Hepatocyte (in vitro differentiated cells): ENCODE measurements around the gene TUBGCP2.

Experiments used
- EZH2 ChIP-seq: fragments of 200-600 bp; sonication (generic); IDR thresholded peaks from 2 replicates; pipeline ENCODE4 v1.6.1; 2016; ENCODE audit warnings: antibody characterized with exemption, mild to moderate bottlenecking, borderline replicate concordance
- EZH2phosphoT487 ChIP-seq: fragments of 200-600 bp; sonication (generic); IDR thresholded peaks from one replicate; pipeline ENCODE4 v1.6.1; 2018; ENCODE audit warnings: antibody characterized with exemption, mild to moderate bottlenecking, low read depth, moderate library complexity; ENCODE audit not compliant: unreplicated experiment, severe bottlenecking
- TF ChIP-seq, protein P1 (sequence below): fragments of 200-600 bp; sonication (generic); IDR thresholded peaks from 2 replicates; pipeline ENCODE4 v1.5.1; 2016; ENCODE audit warnings: antibody characterized with exemption, mild to moderate bottlenecking; ENCODE audit not compliant: poor library complexity

GRCh38 chr10:133353988-133354605 lies 45.4 kb upstream of the TUBGCP2 start:
- TF ChIP-seq, protein P1, sequence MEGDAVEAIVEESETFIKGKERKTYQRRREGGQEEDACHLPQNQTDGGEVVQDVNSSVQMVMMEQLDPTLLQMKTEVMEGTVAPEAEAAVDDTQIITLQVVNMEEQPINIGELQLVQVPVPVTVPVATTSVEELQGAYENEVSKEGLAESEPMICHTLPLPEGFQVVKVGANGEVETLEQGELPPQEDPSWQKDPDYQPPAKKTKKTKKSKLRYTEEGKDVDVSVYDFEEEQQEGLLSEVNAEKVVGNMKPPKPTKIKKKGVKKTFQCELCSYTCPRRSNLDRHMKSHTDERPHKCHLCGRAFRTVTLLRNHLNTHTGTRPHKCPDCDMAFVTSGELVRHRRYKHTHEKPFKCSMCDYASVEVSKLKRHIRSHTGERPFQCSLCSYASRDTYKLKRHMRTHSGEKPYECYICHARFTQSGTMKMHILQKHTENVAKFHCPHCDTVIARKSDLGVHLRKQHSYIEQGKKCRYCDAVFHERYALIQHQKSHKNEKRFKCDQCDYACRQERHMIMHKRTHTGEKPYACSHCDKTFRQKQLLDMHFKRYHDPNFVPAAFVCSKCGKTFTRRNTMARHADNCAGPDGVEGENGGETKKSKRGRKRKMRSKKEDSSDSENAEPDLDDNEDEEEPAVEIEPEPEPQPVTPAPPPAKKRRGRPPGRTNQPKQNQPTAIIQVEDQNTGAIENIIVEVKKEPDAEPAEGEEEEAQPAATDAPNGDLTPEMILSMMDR = no peak
- no peak for TF ChIP-seq EZH2
- no peak for TF ChIP-seq EZH2phosphoT487
